Renal pelvis (tissue), 4 donors: ENCODE data around the gene EHF. TPM values are rescaled to one million over a fixed set of nuclear protein-coding genes. Genes with fewer than 3 reads are reported as not detected.

Experiments used
- DNase-seq: peaks from one replicate; pipeline ENCODE4 v3.0.0-alpha.2; 2013
- polyA plus RNA-seq, 3 donors: library from polyadenylated mRNA; unstranded; fragments of 120-200 nt; gene quantifications; one replicate each; pipeline ENCODE4 v1.2.1, GENCODE V29; 2013; ENCODE audit not compliant: insufficient read length in 3 of 3

EHF gene
- polyA plus RNA-seq, 3 donors = 18.7 to 32.7 (median 25.1) TPM

DNA sequence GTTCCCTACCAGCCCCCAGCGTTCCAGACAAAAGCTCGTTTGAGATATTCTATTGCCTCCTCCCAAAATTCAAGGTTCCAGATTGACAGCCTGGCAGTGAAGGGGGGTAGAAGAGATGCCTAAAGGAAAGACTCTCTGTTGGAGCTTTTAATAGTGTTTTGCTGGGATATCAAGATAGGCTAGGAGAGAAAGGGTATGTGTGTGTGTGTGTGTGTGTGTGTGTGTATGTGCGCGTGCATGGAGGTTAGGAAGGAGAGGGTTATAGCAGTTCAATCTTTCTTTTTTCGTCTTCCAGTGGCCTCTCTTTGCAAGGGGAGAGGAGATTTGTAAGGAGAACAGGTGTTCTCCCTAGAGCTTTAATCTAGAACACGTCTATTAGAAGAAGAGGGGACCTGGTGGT is 22.0 kb downstream of the EHF start:
- DNase-seq = no peak

DNA sequence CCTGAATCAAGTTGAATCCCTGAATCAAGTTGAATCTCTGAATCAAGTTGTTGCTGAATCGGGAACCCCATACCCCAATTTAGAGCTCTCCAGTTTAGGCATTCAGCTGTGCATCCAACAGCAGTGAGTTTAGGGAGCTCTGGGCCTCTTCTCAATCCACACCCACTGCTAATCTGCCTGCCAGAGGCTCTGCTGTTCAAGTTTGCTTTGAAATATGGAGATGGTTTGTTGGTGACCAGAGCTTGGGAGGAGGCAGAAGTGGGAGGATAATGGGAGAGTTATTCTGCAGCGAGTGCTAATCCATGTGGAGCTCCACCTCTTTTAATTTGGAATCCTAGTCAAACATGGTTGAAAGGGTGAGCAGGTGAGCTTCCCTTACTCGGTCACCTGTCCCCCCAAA is 22.4 kb downstream of the EHF start:
- no peak for DNase-seq

DNA sequence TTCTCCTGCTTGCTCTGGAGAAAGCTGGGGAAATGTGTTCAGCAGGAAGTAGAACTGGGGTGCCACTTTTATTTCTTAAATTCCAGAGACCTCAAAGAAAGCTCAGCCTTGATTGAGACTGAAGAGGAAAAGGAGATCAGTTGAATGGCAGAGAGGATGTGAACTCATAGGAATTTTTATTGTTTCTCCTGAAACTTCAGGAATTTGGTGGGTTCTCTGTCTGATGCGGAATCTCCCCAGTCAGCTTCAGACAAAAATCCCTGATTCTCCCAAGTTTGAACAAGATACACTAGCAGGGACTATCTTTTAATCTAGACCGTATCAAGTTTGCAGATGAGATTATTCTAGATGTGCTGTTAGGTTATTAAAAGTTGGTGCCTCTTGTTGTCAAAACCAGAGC is 23.0 kb downstream of the EHF start:
- no peak for DNase-seq

DNA sequence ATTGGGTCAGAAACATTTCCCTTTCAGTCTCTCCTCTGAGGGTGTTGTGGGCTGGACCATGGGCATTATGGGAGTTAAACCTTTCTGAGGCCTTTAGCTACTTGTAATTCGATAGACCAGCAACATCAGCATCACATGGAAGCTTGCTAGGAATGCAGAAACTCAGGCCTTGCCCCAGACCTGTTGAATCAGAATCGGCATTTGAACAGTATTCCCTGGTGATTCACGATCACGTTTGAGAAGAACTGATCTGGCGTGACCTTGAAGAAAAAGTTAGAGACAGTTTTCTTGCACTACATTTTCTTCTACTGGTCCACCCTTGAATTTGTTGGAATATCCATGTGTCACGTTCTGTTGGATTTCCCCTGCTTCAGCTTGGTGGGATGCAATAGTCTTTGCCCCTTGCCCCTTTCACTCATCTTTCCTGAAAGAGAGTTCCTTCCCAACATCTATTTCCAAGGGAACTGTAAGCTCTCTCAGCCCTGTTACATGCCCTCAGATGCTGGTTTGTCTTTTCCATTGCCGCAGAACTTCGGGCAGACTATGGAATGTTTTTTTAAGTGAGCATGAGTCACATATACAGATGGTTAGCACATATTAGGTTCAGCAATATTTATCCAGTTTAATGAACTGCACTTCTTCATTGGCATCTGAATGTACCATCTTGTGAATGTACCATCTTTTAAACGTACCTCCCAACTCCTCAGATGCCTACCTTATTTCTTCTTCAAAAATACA is 23.9 kb downstream of the EHF start:
- no peak for DNase-seq

DNA sequence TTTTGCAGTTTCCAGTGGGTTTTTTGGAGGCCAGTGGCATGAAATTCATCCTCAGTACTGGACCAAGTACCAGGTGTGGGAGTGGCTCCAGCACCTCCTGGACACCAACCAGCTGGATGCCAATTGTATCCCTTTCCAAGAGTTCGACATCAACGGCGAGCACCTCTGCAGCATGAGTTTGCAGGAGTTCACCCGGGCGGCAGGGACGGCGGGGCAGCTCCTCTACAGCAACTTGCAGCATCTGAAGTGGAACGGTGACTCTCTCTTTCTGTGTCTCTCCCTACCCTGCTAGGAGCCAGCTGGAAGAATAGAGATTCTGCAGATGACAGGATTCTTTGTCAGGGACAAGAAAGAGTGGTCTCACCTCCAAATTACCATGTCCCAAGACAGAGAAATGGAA is 25.5 kb downstream of the EHF start:
- DNase-seq = no peak

DNA sequence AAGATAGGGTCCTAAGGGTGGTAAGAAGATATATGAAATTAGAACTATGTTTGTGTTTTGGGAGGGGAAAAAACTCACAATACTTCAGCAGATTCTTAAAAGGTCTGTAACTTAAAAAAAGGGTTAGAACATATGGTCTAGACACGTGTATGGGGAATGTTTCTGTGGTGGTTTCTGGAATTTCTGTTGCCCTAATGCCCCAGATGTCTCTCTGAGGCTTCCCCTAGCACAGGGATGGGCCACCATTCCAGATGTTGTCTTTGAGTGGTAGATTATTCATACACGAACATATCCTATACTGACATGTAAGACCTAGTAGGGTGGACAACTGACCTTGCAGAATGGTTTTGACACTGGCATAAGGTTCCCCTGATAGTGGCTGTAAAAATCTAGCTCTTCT is 26.2 kb downstream of the EHF start:
- no peak for DNase-seq

DNA sequence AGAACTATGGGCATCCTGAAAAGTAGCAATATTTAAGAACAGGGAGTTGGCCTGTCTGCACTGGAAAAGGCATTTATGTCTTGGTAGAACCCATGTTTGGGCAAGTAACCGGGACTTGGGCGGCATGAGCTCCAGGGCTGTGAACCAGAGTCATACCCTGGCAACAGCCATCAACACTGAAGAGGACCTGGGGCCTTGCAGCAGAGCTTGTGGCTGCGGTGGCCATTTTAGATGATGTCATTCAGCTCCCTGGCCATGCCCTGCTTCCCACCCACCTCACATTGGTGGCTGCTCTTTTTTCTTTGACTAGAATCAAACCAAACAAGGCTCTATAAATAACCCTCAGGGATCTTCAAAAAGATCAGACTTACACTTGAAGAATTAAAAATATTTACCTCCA is 26.6 kb downstream of the EHF start:
- no peak for DNase-seq

- DNase-seq = no peak
Observed at GRCh38 chr11:34648036-34648435, 27.1 kb downstream of the EHF start.

DNA sequence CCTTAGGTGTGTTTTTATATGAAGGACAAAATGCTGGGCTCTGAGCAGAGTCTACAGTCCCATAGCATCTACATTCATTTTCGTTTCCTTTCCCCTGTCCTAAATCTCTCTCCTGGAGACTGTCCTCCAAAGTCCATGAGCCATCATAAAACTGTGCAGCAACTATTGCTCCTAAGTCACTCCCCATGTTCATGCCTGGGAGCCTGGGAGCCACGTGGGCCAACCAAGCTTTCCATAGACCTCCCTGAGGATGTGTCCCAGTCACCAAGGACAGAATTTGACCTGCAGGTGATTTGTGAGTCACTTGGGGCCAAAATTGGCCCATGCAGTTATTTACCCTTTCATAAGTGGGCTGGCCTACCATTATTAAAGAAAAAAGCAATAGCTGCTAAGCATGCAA is 28.7 kb downstream of the EHF start:
- no peak for DNase-seq

DNA sequence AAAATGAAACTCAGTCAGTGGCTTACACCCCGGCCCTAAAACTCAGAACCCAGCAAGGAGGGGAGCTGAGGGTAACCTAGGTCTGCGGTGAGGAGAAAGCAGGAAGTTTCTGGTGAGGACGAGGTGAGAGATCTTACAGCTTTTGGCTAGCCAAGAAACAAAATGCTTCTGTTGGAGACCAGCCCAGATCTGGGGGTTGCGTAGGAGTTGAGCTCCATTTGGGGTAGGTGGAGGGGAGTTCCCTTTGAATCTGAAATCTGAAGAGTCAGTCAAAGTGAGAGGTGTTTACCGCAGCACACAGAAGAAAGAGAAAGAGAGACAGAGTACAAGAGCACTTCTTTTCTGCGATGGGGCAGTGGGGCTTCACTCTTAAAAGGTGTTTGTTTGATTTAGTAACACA is 29.6 kb downstream of the EHF start:
- DNase-seq = no peak

GRCh38 chr11:34651551-34651950 is 30.7 kb downstream of the EHF start:
- no peak for DNase-seq

DNA sequence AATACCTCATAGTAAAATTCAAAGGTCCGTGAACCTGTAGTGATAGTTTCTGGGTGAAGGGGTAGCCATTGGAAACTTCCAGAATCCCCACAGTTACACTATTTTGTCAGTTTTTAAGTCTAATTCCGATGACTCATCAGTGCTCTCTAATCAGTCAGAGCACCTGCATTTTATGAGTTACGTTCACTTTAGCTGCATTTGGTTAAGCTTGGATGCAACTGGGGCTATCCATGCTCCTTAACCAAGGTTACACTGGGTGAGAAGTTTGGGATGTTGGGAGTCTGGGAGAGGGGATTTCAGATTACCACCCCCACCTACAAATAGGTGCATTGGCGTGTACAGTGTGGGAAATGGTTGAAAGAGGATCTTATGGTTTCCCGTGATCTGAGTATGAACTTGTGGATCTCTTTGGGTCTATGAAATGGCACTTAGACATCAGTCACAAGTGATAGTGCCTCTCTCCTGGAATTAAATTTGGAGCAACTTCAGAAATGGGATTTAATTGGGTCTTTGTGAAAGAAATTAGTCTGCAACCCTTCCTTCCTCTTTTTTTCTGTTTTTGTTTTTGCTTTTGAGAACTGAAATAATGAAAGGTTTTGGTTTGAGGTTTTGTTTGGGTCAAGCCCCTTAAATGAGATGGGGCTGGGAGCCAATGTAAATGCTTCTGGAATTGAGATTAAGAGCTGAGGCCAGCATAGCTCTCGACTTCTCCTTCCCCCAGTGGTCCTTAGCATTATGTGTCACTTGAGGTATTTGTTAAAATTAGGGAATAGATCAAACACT is 31.5 kb downstream of the EHF start:
- no peak for DNase-seq

DNA sequence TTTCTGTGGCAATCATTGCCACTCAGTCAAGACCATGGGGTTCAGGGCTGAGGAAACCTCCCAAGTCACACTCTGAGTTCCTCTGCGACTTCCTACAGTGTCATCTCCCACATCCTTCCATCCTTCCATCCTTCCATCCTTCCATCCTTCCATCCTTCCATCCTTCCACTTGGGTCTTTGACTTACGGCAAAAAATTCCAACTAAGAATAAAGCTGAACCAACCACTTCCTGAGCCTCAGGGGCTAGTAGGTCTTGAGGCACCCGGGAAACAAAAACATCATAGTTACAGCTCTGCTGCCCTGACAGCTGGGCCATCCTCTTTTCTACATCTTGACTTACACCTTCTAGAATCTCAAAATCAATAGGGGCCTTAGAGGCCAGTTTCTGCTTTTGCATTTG is 32.1 kb downstream of the EHF start:
- DNase-seq = no peak

- peak; percentile 11 for DNase-seq
Observed at GRCh38 chr11:34653851-34654482, 33.1 kb downstream of the EHF start.

GRCh38 chr11:34654483-34655334 is 33.8 kb downstream of the EHF start:
- peak; percentile 30 for DNase-seq

GRCh38 chr11:34655335-34656008 is 34.6 kb downstream of the EHF start:
- DNase-seq = no peak

GRCh38 chr11:34656062-34656720 is 35.3 kb downstream of the EHF start:
- DNase-seq = no peak

- DNase-seq = no peak
Observed at GRCh38 chr11:34658071-34659015, 37.5 kb downstream of the EHF start.

DNA sequence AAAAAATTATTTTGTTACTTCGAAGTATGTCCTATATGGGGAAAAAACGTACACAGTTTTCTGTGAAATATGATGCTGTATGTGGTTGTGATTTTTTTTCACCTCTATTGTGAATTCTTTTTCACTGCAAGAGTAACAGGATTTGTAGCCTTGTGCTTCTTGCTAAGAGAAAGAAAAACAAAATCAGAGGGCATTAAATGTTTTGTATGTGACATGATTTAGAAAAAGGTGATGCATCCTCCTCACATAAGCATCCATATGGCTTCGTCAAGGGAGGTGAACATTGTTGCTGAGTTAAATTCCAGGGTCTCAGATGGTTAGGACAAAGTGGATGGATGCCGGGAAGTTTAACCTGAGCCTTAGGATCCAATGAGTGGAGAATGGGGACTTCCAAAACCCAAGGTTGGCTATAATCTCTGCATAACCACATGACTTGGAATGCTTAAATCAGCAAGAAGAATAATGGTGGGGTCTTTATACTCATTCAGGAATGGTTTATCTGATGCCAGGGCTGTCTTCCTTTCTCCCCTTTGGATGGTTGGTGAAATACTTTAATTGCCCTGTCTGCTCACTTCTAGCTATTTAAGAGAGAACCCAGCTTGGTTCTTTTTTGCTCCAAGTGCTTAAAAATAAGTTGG is 38.3 kb downstream of the EHF start:
- DNase-seq = no peak
